Duodenal mucosa (tissue), 2 donors: ENCODE measurements around the gene OTUD5.

Experiments used
- H3K27ac ChIP-seq: one replicate; pipeline ENCODE4 v1.7.0; 2013; ENCODE audit warnings: low read depth, low read length
- H3K27me3 ChIP-seq, 2 donors: one replicate each; pipeline ENCODE4 v1.7.0; 2013; ENCODE audit warnings: low read length in 2 of 2, control low read depth in 1 of 2; ENCODE audit not compliant: insufficient read depth in 2 of 2, control insufficient read depth in 1 of 2
- H3K36me3 ChIP-seq, 2 donors: one replicate each; pipeline ENCODE4 v1.7.0; 2013; ENCODE audit warnings: low read length in 2 of 2, control low read depth in 1 of 2; ENCODE audit not compliant: insufficient read depth in 2 of 2, control insufficient read depth in 1 of 2
- H3K4me1 ChIP-seq, 2 donors: one replicate each; pipeline ENCODE4 v1.7.0; 2013; ENCODE audit warnings: low read length in 2 of 2, control low read depth in 1 of 2; ENCODE audit not compliant: insufficient read depth in 2 of 2, control insufficient read depth in 1 of 2
- H3K4me3 ChIP-seq, 2 donors: one replicate each; pipeline ENCODE4 v1.7.0; 2013; ENCODE audit warnings: low read length in 2 of 2, low read depth in 1 of 2
- H3K9ac ChIP-seq, 2 donors: one replicate each; pipeline ENCODE4 v1.7.0; 2013; ENCODE audit warnings: low read length in 2 of 2, low read depth in 1 of 2
- H3K9me3 ChIP-seq, 2 donors: one replicate each; pipeline ENCODE4 v1.7.0; 2013; ENCODE audit warnings: low read length in 2 of 2, control low read depth in 1 of 2; ENCODE audit not compliant: control insufficient read depth in 1 of 2

The OTUD5 gene

GRCh38 chrX:48938721-48939425, 18.5 kb downstream of the OTUD5 start:
- peaks cover 6 to 34% of the 10 kb centered on the region in 2 donors for H3K36me3 ChIP-seq
- H3K9ac ChIP-seq = peak overlapping the region; percentile 12 to 48
- peak overlapping the region; percentile 14 for H3K27ac ChIP-seq
- no peaks in the 10 kb centered on the region for H3K27me3 ChIP-seq
- peak overlapping the region in 1 of 2 donors; percentile 22 for H3K4me3 ChIP-seq
- H3K9me3 ChIP-seq = no peaks in the 10 kb centered on the region
- peaks cover 49 to 60% of the 10 kb centered on the region in 2 donors for H3K4me1 ChIP-seq

DNA sequence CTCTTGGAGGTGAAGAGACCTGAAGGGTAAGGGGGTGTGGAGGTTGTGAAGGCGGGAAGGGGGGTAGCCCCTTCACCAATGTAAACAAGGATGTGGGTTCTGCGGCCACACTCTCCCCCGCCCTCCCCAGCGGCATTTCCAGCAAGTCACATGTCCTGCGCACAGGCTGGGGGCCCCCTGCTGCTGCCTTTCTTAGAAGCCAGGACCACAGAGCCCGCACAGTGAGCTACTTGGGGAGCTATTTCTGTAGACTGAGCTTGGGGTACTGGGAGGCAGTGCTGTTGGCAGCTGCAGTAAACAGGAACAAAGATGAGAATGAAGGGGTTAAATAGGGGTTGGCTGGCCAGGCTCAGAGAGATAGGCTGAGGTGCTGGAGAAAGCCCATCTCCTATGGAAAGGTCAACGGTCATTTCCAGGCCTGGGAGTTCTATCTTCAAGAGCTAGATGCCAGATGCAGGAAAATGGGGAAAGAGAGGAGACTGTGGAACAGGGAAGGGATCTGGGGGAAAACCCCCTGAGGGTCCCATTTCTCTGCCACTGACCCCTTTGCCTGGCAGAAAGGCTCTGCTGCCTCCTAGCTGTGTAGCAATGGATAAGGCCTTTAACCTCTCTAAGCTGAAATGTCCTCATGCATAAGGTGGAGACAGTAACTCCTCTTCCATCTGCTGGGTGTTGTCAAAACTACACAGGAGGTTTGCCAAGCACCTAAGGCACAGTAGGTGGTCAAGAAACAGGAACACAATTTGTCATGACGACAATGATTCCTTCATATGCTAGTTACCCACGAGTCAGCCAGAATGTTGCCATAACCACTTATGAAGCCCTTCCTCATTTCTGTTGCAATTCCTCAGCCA, 20.1 kb downstream of the OTUD5 start:
- H3K4me1 ChIP-seq = peaks cover 49 to 51% of the 10 kb centered on the region in 2 donors
- H3K27ac ChIP-seq = peak overlapping the region; percentile 42
- peaks cover 6 to 29% of the 10 kb centered on the region in 2 donors for H3K36me3 ChIP-seq
- peak overlapping the region in 1 of 2 donors; percentile 30 for H3K4me3 ChIP-seq
- peak overlapping the region in 1 of 2 donors; percentile 18 for H3K9ac ChIP-seq
- no peaks in the 10 kb centered on the region for H3K9me3 ChIP-seq
- H3K27me3 ChIP-seq = no peaks in the 10 kb centered on the region

DNA sequence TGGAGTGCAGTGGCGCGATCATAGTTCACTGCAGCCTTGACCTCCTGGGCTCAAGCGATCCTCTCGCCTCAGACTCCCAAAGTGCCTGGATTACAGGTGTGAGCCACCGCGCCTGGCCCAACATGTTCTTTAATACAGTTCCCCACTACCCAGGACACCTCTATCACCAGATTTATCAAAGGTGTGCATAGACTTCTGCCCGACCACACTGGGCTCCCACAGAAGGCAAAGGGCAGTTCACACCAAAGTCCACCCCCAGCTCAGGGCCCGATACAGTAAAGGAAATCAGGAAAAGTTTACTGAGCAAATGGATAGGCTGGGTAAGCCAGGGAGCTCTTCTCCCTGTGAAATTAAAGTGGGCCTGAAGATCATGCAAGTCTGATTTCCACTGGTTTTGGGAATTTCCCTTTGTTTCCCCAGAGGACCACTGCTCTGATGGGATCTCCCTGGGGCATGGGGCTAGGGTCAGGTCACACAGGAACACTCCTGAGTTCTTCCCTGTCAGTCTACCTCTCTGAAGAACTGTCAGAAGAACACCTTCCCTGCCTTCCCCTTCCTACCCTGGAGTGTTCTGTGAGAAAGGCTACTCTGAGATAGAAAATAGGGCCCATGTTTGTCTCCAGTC, 20.9 kb downstream of the OTUD5 start:
- Histone ChIP-seq H3K27ac (no peak overlapping the region), H3K9me3 (no peaks in the 10 kb centered on the region), H3K27me3 (no peaks in the 10 kb centered on the region), H3K9ac (peak overlapping the region in 1 of 2 donors; percentile 25), H3K4me1 (peaks cover 42 to 43% of the 10 kb centered on the region in 2 donors), H3K36me3 (peaks cover 6 to 29% of the 10 kb centered on the region in 2 donors), H3K4me3 (no peak overlapping the region)

DNA sequence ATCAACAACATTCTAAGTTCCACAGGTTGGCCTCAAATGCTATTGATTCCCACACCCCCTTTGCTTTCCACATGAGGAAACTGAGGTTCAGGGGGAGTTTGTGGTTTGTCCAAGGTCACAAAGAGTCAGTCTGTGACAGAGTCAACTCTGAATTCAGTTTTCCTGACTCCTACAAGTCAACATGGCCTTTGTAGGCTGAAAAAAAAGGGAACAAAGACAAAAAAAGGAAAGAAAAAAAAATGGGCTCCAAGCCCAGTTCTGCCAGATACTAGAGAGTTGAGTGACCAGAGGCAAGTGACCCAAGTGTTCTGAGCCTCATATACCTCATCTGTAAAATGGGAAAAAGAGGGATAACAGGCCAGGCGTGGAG, 22.1 kb downstream of the OTUD5 start:
- Histone ChIP-seq H3K4me1 (peaks cover 30 to 33% of the 10 kb centered on the region in 2 donors), H3K27ac (no peak overlapping the region), H3K9ac (no peak overlapping the region), H3K9me3 (no peaks in the 10 kb centered on the region), H3K36me3 (peaks cover 6 to 30% of the 10 kb centered on the region in 2 donors), H3K4me3 (no peak overlapping the region), H3K27me3 (no peaks in the 10 kb centered on the region)

DNA sequence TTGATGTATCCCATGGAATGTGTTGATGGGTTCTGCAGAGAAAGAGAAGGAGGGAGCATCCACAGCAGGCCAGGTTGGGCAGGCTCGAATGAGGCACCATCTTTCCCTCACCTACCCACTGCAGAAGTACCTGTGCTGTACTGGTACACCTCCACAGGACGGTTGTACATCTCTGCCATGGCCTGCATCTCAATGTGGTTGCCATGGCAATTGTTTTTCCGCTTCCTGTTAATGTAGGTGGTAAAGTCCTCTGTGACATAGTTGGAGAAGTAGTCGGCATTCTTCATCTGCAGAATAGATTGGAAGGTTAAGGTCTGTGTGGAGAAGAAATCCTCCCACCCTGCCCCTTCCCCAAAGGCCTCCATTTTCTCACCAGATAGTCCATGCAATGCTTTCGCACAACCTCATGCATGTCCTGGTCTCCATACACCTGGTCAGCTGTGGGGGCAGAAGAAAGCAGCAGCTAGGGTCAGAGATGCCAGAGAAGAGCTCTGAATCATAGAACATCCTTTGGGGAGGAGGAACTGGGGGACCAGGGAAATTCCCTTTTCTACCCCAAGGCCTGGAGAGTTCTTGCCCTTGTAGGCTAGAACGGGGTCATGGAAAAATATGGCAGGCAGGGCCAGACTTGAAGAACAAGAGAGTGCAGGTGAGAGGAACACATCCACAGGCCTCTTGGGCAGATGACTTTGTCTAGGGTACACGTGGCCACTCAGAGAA, 22.7 kb downstream of the OTUD5 start:
- Histone ChIP-seq H3K9me3 (no peaks in the 10 kb centered on the region), H3K27me3 (no peaks in the 10 kb centered on the region), H3K36me3 (peaks cover 6 to 25% of the 10 kb centered on the region in 2 donors), H3K4me1 (peaks cover 25 to 28% of the 10 kb centered on the region in 2 donors), H3K9ac (no peak overlapping the region), H3K4me3 (no peak overlapping the region), H3K27ac (no peak overlapping the region)

GRCh38 chrX:48933757-48934156, 23.6 kb downstream of the OTUD5 start:
- H3K36me3 ChIP-seq = peaks cover 6 to 23% of the 10 kb centered on the region in 2 donors

GRCh38 chrX:48927736-48928382, 29.5 kb downstream of the OTUD5 start:
- H3K9ac ChIP-seq = no peak overlapping the region
- peaks cover 0 to 5% of the 10 kb centered on the region in 2 donors for H3K4me1 ChIP-seq
- peaks cover 18 to 29% of the 10 kb centered on the region in 2 donors for H3K36me3 ChIP-seq
- H3K4me3 ChIP-seq = no peak overlapping the region
- H3K27me3 ChIP-seq = no peaks in the 10 kb centered on the region
- H3K9me3 ChIP-seq = no peaks in the 10 kb centered on the region
- H3K27ac ChIP-seq = no peak overlapping the region

More at GRCh38 chrX:48933757-48934156, 23.6 kb downstream of the OTUD5 start:
- Histone ChIP-seq H3K4me1 (peaks cover 15 to 20% of the 10 kb centered on the region in 2 donors), H3K9me3 (no peaks in the 10 kb centered on the region), H3K27me3 (no peaks in the 10 kb centered on the region), H3K9ac (no peak overlapping the region), H3K27ac (no peak overlapping the region), H3K4me3 (no peak overlapping the region)

GRCh38 chrX:48927123-48927522, 30.3 kb downstream of the OTUD5 start:
- Histone ChIP-seq H3K4me3 (no peak overlapping the region), H3K4me1 (peaks cover 0 to 5% of the 10 kb centered on the region in 2 donors), H3K27ac (no peak overlapping the region), H3K27me3 (no peaks in the 10 kb centered on the region), H3K9ac (no peak overlapping the region), H3K36me3 (peaks cover 18 to 34% of the 10 kb centered on the region in 2 donors), H3K9me3 (no peaks in the 10 kb centered on the region)

DNA sequence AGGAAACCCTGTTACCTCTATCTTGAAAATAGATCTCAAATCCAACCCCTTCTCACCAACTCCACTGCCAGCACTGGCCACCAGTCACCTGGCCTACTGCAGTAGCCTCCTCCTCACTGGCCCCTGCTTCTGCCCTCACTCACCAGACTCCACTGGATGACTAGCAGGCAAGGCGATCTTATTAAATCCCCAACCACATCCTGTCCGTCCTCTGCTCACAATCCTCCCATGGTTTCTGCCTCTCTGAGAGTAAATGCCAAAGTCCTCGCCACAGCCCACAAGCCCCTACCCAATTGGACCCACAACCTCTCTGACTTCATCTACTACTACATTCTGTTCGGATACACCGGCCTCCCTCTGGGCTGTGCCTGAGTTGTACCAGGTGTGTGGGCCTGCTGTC, 33.1 kb downstream of the OTUD5 start:
- peaks cover 7 to 18% of the 10 kb centered on the region in 2 donors for H3K4me1 ChIP-seq
- no peak overlapping the region for H3K4me3 ChIP-seq
- no peaks in the 10 kb centered on the region for H3K27me3 ChIP-seq
- H3K36me3 ChIP-seq = peaks cover 18 to 33% of the 10 kb centered on the region in 2 donors
- no peak overlapping the region for H3K27ac ChIP-seq
- H3K9ac ChIP-seq = no peak overlapping the region
- H3K9me3 ChIP-seq = no peaks in the 10 kb centered on the region
